K562 treated with DMSO at 1 percent for 24 hours (cell line): ENCODE data around the gene MTX1. TPM values are rescaled to one million over a fixed set of nuclear protein-coding genes. Genes with fewer than 3 reads are reported as not detected.

Experiments used
- total RNA-seq: library from RNA; unstranded; fragments of 300-600 nt; gene quantifications from 2 replicates; pipeline ENCODE4 v1.2.3, GENCODE V29; 2022; ENCODE audit warnings: low read depth; ENCODE audit not compliant: insufficient read depth

MTX1 gene, protein sequence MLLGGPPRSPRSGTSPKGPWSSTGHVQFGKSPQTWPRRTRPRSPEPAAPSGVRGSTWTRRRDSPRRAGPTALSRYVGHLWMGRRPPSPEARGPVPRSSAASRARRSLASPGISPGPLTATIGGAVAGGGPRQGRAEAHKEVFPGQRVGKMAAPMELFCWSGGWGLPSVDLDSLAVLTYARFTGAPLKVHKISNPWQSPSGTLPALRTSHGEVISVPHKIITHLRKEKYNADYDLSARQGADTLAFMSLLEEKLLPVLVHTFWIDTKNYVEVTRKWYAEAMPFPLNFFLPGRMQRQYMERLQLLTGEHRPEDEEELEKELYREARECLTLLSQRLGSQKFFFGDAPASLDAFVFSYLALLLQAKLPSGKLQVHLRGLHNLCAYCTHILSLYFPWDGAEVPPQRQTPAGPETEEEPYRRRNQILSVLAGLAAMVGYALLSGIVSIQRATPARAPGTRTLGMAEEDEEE
- total RNA-seq, result 72.4 and 82.0 TPM in 2 replicates

GRCh38 chr1:155208541-155209311 is at the start of gene MTX1:
TSS of gene MTX1 (plus strand) at chr1:155208695. CDS start at chr1:155208805, 110 bp downstream.

DNA sequence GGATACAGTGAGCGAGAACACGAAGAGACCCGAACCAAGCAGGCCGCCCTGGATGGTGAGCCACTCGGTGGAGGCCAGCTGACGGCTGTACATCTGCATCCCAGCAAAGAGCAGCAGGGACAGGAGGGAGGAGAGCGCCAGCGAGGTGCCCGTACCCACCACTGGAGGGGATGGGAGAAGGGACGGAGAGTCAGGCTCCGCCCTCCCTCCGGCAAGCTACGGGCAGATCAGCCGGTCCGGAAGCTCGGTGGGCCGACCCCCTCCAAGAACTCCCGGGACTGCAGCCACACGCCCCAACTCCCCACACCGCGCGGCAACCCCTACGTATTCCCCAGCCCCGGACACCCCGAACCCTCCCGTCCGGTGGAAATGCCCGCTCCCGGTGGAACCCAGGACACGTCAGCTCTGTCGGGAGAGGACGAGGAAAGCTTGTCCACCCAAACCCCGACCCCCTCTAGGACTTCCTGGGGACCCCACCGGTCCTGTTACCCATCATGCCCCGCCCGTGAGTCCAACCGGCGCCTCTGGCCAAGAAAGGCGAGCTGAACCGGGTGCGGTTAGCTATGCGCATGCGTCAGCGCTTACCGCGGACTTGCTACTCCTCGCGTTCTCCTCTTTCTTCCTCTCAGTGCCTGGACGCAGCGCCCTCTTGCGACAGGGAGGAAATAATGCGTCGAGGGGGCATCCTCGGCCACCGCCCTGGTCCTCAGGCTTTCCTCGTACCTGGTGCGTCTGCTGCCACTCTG is 35.6 kb upstream of the MTX1 start, which contains the start of gene KRTCAP2:
TSS of gene KRTCAP2 (minus strand) at position 573 of the 746 bp plus-strand sequence. CDS start at position 493, 80 bp downstream.

DNA sequence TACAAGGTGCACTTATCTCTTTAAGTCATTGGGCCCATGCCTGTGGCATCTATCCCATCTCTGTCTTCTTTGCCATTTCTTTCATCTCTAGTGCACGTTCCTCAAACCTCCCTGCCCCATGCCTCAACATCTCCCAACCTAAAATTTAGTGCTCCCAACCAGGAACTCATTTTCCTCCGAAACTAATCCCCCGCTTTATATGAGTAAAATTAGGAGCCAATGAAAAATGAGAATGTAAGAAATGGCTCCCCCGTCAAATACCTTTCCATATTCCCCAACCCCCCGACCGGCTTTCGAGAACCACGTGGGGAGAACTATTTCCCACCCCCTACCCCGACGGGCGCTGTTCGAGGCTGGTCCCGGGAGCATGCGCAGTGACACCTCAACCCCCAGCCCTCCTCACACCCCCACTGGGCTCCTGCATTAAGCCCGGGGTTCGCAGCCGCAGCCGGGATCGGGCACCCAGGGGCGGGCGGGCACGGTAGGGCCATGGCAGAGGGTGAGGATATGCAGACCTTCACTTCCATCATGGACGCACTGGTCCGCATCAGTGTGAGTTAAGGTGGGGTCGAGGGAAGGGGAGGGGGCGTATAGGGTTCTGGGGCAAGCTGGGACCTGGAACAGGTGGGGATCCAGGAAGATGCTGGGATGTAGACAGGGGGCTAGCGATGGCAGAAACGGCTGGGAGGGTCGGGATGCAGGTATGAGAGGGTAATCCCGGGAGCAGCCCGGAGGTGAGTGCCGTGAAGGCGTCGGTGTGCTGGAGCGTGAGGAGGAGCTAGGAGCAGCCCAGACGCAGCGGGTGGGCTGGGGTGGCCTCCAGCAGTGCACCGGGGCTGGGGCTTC is 34.8 kb upstream of the MTX1 start, which contains the start of gene TRIM46:
TSS of gene TRIM46 (plus strand) at position 372 of the 846 bp plus-strand sequence. CDS start at position 490, 118 bp downstream.

GRCh38 chr1:155207806-155208540 is 522 bp upstream of the MTX1 start, which contains the start of gene THBS3:
TSS of gene THBS3 (minus strand) at chr1:155207897. CDS start at chr1:155207876, 21 bp downstream.

GRCh38 chr1:155255243-155256007 is 46.9 kb downstream of the MTX1 start, which contains the start of gene ENTREP3:
TSS of gene ENTREP3 (minus strand) at chr1:155255483. CDS start at chr1:155254877, 606 bp downstream.

DNA sequence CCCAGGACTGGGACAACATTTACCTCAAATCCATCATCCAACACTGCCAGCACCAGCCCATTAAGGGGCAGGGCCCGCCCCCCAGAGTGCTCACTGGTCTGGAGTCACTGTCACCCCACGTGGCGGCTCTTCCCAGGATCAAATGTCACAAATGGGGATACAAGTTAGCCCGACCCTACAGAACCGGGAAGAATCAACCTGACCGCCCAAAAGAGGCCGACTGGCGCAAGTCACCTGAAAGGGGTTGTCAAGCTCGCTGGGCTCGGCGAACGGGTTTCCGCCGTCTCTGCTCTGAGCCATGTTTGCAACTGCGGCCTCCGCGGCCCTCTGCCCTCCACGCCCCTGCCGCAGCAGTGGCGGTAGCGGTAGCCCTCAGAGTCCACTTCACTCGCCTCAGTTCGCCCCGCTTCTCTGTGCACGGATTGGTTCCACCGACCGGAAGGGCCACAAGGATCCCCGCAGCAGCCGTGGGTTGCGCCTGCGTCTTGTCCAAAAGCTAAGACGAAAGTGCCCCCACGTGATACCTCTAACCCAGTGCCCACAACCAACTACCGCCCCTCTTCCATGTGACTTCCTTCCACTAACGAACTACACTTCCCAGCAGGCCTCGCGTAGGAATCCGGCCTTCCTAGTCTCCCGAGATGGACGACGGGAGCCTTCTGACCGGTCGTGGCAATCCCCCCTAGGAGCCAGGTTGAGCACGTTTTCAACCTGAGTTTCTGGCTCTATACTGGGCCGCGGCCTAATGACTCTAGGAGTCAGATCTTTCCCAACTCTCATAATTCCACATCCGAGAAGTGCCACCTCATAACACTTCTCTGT is 53.6 kb downstream of the MTX1 start, which contains the start of gene SCAMP3:
TSS of gene SCAMP3 (minus strand) at position 509 of the 822 bp plus-strand sequence. CDS start at position 300, 209 bp downstream.

Other genes with a start within 250 kb of the MTX1 start
- gene PYGO2, start 246.9 kb upstream of the MTX1 start, total RNA-seq, result 49.1 and 50.8 TPM in 2 replicates
- 53.7 and 61.2 TPM in 2 replicates for gene SHC1, start 237.9 kb upstream of the MTX1 start, total RNA-seq
- gene CKS1B, start 234.0 kb upstream of the MTX1 start, total RNA-seq, result 334 and 346 TPM in 2 replicates
- gene FLAD1, start 225.4 kb upstream of the MTX1 start, total RNA-seq, result 45.3 and 54.6 TPM in 2 replicates
- not detected in 2 replicates for gene LENEP, start 215.1 kb upstream of the MTX1 start, total RNA-seq
- 41.9 and 50.3 TPM in 2 replicates for gene ZBTB7B, start 205.9 kb upstream of the MTX1 start, total RNA-seq
- 0.68 and 2.1 TPM in 2 replicates for gene DCST2, start 174.9 kb upstream of the MTX1 start, total RNA-seq
- not detected in 2 replicates for gene DCST1, start 174.9 kb upstream of the MTX1 start, total RNA-seq
- gene ADAM15, start 157.4 kb upstream of the MTX1 start, total RNA-seq, result 60.0 and 63.6 TPM in 2 replicates
- 16.7 and 17.6 TPM in 2 replicates for gene EFNA4, start 145.0 kb upstream of the MTX1 start, total RNA-seq
- gene EFNA3, start 129.9 kb upstream of the MTX1 start, total RNA-seq, result 5.8 and 5.9 TPM in 2 replicates
- 4.9 and 5.8 TPM in 2 replicates for gene EFNA1, start 80.8 kb upstream of the MTX1 start, total RNA-seq
- 107 and 111 TPM in 2 replicates for gene SLC50A1, start 72.8 kb upstream of the MTX1 start, total RNA-seq
- 97.5 and 132 TPM in 2 replicates for gene DPM3, start 68.2 kb upstream of the MTX1 start, total RNA-seq
- 319 and 328 TPM in 2 replicates for gene KRTCAP2, start 35.4 kb upstream of the MTX1 start, total RNA-seq
- not detected in 2 replicates for gene TRIM46, start 34.8 kb upstream of the MTX1 start, total RNA-seq
- 4.2 and 4.4 TPM in 2 replicates for gene THBS3, start 798 bp upstream of the MTX1 start, total RNA-seq
- 38.1 and 40.6 TPM in 2 replicates for gene ENTREP3, start 46.8 kb downstream of the MTX1 start, total RNA-seq
- gene SCAMP3, start 53.7 kb downstream of the MTX1 start, total RNA-seq, result 123 and 125 TPM in 2 replicates
- 33.3 and 42.5 TPM in 2 replicates for gene CLK2, start 64.8 kb downstream of the MTX1 start, total RNA-seq
- 5.9 and 6.2 TPM in 2 replicates for gene HCN3, start 68.8 kb downstream of the MTX1 start, total RNA-seq
- 18.6 and 20.2 TPM in 2 replicates for gene PKLR, start 92.7 kb downstream of the MTX1 start, total RNA-seq
- gene FDPS, start 100.2 kb downstream of the MTX1 start, total RNA-seq, result 215 TPM in 2 replicates
- gene RUSC1, start 112.2 kb downstream of the MTX1 start, total RNA-seq, result 75.1 and 77.0 TPM in 2 replicates